Endothelial cell of umbilical vein (primary cell): ENCODE measurements around the gene GTSE1. TPM values are rescaled to one million over a fixed set of nuclear protein-coding genes. Genes with fewer than 3 reads are reported as not detected.

Experiments used
- BruUV-seq: library from RNA; stranded (reverse); fragments of 400-500 nt; replicated peaks from 2 replicates; lab custom pipeline; 2021; lab: Mats Ljungman, UMichigan
- CTCF ChIA-PET: fragments of 300-600, 350-600 bp; sonication (Branson Sonifier 250); formaldehyde crosslinking; loops from one replicate; lab custom pipeline; 2021; ENCODE audit warnings: antibody characterized with exemption, inconsistent platforms; lab: Charles Lee
- POLR2A ChIA-PET: fragments of 300-600, 350-600 bp; sonication (Branson Sonifier 250); formaldehyde crosslinking; loops from one replicate; lab custom pipeline; 2021; ENCODE audit warnings: antibody characterized with exemption, inconsistent platforms; lab: Charles Lee
- DNase-seq: peaks from one replicate; pipeline ENCODE4 v3.0.0-alpha.2; 2011; ENCODE audit warnings: low read depth, low spot score
- FAIRE-seq: peaks from 2 replicates; lab custom pipeline; 2011; peaks lifted over from hg19 to GRCh38; lab: Jason Lieb, UNC
- H2AFZ ChIP-seq: 2 replicates; pipeline ENCODE4 v1.6.0; 2012; ENCODE audit warnings: low read depth, low read length, control low read depth, inconsistent platforms
- H3K27ac ChIP-seq: 2 replicates; pipeline ENCODE4 v1.5.1; 2011; ENCODE audit warnings: low read depth, mild to moderate bottlenecking, control low read depth, low read length, moderate library complexity; ENCODE audit not compliant: insufficient read depth
- H3K27me3 ChIP-seq, 2 experiments: 2 replicates each; pipeline versions ENCODE4 v1.6.0 to v1.6.1; 2011; ENCODE audit warnings: low read length in 2 of 2, mixed read lengths in 1 of 2; ENCODE audit not compliant: control insufficient read depth in 2 of 2, insufficient read depth in 2 of 2
- H3K36me3 ChIP-seq, 2 experiments: 2 replicates in 1 of 2; 3 replicates in 1 of 2; pipeline ENCODE4 v1.5.1; 2011; ENCODE audit warnings: low read length in 2 of 2, mild to moderate bottlenecking in 1 of 2, moderate library complexity in 1 of 2; ENCODE audit not compliant: control insufficient read depth in 2 of 2, insufficient read depth in 2 of 2; ENCODE audit errors: extremely low read depth in 1 of 2
- H3K4me1 ChIP-seq: 3 replicates; pipeline ENCODE4 v1.5.1; 2011; ENCODE audit warnings: mild to moderate bottlenecking, low read length; ENCODE audit not compliant: control insufficient read depth, insufficient read depth; ENCODE audit errors: extremely low read depth
- H3K4me2 ChIP-seq: 2 replicates; pipeline ENCODE4 v1.6.1; 2011; ENCODE audit warnings: low read length, control low read depth, mixed read lengths; ENCODE audit not compliant: insufficient read depth
- H3K4me3 ChIP-seq, 3 experiments: fragments of 200-600 bp in 1 of 3; sonication (generic), shearing (Covaris generic) in 1 of 3; replicated peaks in 1 of 3; 2 replicates each; pipeline ENCODE4 v1.5.1; 2011 to 2016; ENCODE audit warnings: control low read depth in 3 of 3, low read length in 3 of 3, mild to moderate bottlenecking in 2 of 3, inconsistent platforms in 1 of 3, low read depth in 1 of 3, moderate library complexity in 1 of 3; ENCODE audit not compliant: insufficient read depth in 1 of 3
- H3K79me2 ChIP-seq: 2 replicates; pipeline ENCODE4 v1.6.0; 2012; ENCODE audit warnings: low read length, inconsistent platforms; ENCODE audit not compliant: control insufficient read depth, insufficient read depth
- H3K9ac ChIP-seq: replicated peaks from 2 replicates; pipeline ENCODE3; 2011; ENCODE audit warnings: low read length, control low read depth; ENCODE audit not compliant: insufficient read depth; ENCODE audit errors: extremely low read depth
- H3K9me1 ChIP-seq: replicated peaks from 3 replicates; pipeline ENCODE4 v1.6.0; 2011; ENCODE audit warnings: mild to moderate bottlenecking, low read length; ENCODE audit not compliant: control insufficient read depth, insufficient read depth; ENCODE audit errors: extremely low read depth
- H3K9me3 ChIP-seq: replicated peaks from 2 replicates; pipeline ENCODE4 v1.5.1; 2012; ENCODE audit warnings: low read length, inconsistent platforms; ENCODE audit not compliant: control insufficient read depth, insufficient read depth
- H4K20me1 ChIP-seq: replicated peaks from 2 replicates; pipeline ENCODE3; 2011; ENCODE audit warnings: mild to moderate bottlenecking, low read length; ENCODE audit not compliant: control insufficient read depth, insufficient read depth; ENCODE audit errors: extremely low read depth
- CTCF ChIP-seq, 2 donors: IDR thresholded peaks; 1 replicate in 1 of 2; 2 replicates in 1 of 2; pipeline ENCODE4 v1.5.1; 2011; ENCODE audit warnings: low read length in 2 of 2, mild to moderate bottlenecking in 2 of 2, moderate library complexity in 2 of 2, control low read depth in 1 of 2, inconsistent platforms in 1 of 2, low read depth in 1 of 2; ENCODE audit not compliant: insufficient read depth in 1 of 2; ENCODE audit errors: extremely low read depth in 1 of 2
- EZH2 ChIP-seq: IDR thresholded peaks from 2 replicates; pipeline ENCODE4 v1.6.1; 2012; ENCODE audit warnings: borderline replicate concordance, low read depth, mild to moderate bottlenecking, moderate library complexity, low read length, inconsistent platforms; ENCODE audit not compliant: severe bottlenecking
- FOS ChIP-seq: IDR thresholded peaks from 2 replicates; pipeline ENCODE4 v1.6.1; 2011; ENCODE audit warnings: mild to moderate bottlenecking, low read length, moderate library complexity, borderline replicate concordance; ENCODE audit not compliant: insufficient read depth
- GATA2 ChIP-seq: IDR thresholded peaks from 2 replicates; pipeline ENCODE4 v1.7.0; 2011; ENCODE audit warnings: low read depth, mild to moderate bottlenecking, moderate library complexity, mixed read lengths, low read length; ENCODE audit not compliant: insufficient read length, insufficient read depth
- JUN ChIP-seq: IDR thresholded peaks from 2 replicates; pipeline ENCODE4 v1.6.1; 2011; ENCODE audit warnings: borderline replicate concordance, low read depth; ENCODE audit not compliant: insufficient read length, insufficient read depth
- MYC ChIP-seq: IDR thresholded peaks from one replicate; pipeline ENCODE4 v1.6.1; 2011; ENCODE audit warnings: mild to moderate bottlenecking, low read depth, low read length
- POLR2A ChIP-seq: IDR thresholded peaks from 2 replicates; pipeline ENCODE4 v1.6.1; 2012; ENCODE audit warnings: low read depth, mild to moderate bottlenecking, control low read depth, low read length
- POLR2AphosphoS5 ChIP-seq: IDR thresholded peaks from 2 replicates; pipeline ENCODE4 v1.6.1; 2012; ENCODE audit warnings: low read depth, mild to moderate bottlenecking, control low read depth, low read length, moderate library complexity; ENCODE audit not compliant: insufficient read depth
- dilution Hi-C: fragments of 300-500 bp; cut with MboI; formaldehyde crosslinking; loops from one replicate; pipeline ENCODE4 v1.15.0; 2019; ENCODE audit warnings: low sequenced_read_pairs; ENCODE audit not compliant: extremely low pct_ligation_motif_present
- intact Hi-C: fragments of 100-400 bp; cut with micrococcal nuclease; formaldehyde crosslinking; loops from one replicate; pipeline ENCODE4 v1.10.0; 2022
- polyA plus RNA-seq, 4 experiments: library from polyadenylated mRNA; depleted of rRNA in 3 of 4; stranded (reverse) in 3 of 4; unstranded in 1 of 4; fragments of >200 nt; gene quantifications; 2 replicates each; pipeline versions ENCODE4 v1.2.1 to v1.2.3, GENCODE V29; 2011 to 2012; ENCODE audit warnings: missing spikeins in 1 of 4
- total RNA-seq: library from RNA; stranded (reverse); gene quantifications from 2 replicates; pipeline ENCODE4 v1.2.3, GENCODE V29; 2021

GTSE1 gene
- total and polyA plus RNA-seq, 2 donors (not counting 3 experiments of a cell fraction or from before 2014, with no cell fraction given): 25.9 to 57.2 TPM

GRCh38 chr22:46378426-46379065, 81.9 kb downstream of the GTSE1 start:
- ChIA-PET CTCF (interaction anchor here (2.0 kb wide), 1 partner anchor 11 kb away, joined by 10 read pairs; no protein-coding TSS in a partner anchor), POLR2A (no interaction called here)
- H3K79me2 ChIP-seq: no peaks in the 10 kb centered on the region
- H3K27ac ChIP-seq: no peak overlapping the region
- peaks cover 6% of the 10 kb centered on the region for H3K4me1 ChIP-seq
- no TSS peak for BruUV-seq
- H3K4me2 ChIP-seq: no peak overlapping the region
- dilution Hi-C loops: no loop called here
- TF ChIP-seq EZH2 (no peak), GATA2 (no peak), POLR2AphosphoS5 (no peak), FOS (no peak), POLR2A (no peak), MYC (no peak), JUN (no peak), CTCF (IDR thresholded peaks at IDR 0.05; ENCODE audit: extremely low read depth in 1 of 2, insufficient read depth in 1 of 2, low read depth in 1 of 2, low read length in 2 of 2) (no peak)
- FAIRE-seq (no peak), DNase-seq (no peak)
- no peaks in the 10 kb centered on the region for H3K27me3 ChIP-seq
- H3K9me1 ChIP-seq: no peaks in the 10 kb centered on the region
- H2AFZ ChIP-seq: no peak overlapping the region
- no peaks in the 10 kb centered on the region for H4K20me1 ChIP-seq
- no peak overlapping the region for H3K9ac ChIP-seq
- H3K36me3 ChIP-seq: no peaks in the 10 kb centered on the region
- H3K9me3 ChIP-seq: no peaks in the 10 kb centered on the region
- no peak overlapping the region for H3K4me3 ChIP-seq
- intact Hi-C loops: no loop called here
